A673 (cell line): ENCODE measurements around the gene ZMAT5.

Experiments used
- EZH2 ChIP-seq: fragments of 200-600 bp; sonication (generic); IDR thresholded peaks from 2 replicates; pipeline ENCODE4 v1.6.1; 2017; ENCODE audit warnings: borderline replicate concordance, low read depth, mild to moderate bottlenecking, mixed read lengths, antibody characterized with exemption, low read length; ENCODE audit not compliant: poor library complexity, severe bottlenecking
- TF ChIP-seq, protein P1 (sequence below): fragments of 300-800, 200-600 bp; sonication (generic); conservative IDR thresholded peaks from 2 replicates; pipeline ENCODE4 v1.5.1; 2017; ENCODE audit warnings: low read depth, mild to moderate bottlenecking, antibody characterized with exemption, low read length, moderate library complexity, mixed read lengths

GRCh38 chr22:29756341-29756740 is 10.5 kb downstream of the ZMAT5 start:
- TF ChIP-seq, protein P1, sequence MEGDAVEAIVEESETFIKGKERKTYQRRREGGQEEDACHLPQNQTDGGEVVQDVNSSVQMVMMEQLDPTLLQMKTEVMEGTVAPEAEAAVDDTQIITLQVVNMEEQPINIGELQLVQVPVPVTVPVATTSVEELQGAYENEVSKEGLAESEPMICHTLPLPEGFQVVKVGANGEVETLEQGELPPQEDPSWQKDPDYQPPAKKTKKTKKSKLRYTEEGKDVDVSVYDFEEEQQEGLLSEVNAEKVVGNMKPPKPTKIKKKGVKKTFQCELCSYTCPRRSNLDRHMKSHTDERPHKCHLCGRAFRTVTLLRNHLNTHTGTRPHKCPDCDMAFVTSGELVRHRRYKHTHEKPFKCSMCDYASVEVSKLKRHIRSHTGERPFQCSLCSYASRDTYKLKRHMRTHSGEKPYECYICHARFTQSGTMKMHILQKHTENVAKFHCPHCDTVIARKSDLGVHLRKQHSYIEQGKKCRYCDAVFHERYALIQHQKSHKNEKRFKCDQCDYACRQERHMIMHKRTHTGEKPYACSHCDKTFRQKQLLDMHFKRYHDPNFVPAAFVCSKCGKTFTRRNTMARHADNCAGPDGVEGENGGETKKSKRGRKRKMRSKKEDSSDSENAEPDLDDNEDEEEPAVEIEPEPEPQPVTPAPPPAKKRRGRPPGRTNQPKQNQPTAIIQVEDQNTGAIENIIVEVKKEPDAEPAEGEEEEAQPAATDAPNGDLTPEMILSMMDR = no peak
- no peak for TF ChIP-seq EZH2
